Upper lobe of right lung (tissue), 1 donor: ENCODE data around the gene NRXN3. TPM values are rescaled to one million over a fixed set of nuclear protein-coding genes. Genes with fewer than 3 reads are reported as not detected.

Experiments
- ATAC-seq: fragments of 200-7000 bp; cut with Tn5 transposase; one replicate; pipeline ENCODE4 v1.9.1; 2020; ENCODE audit warnings: mild to moderate bottlenecking, moderate library complexity
- DNase-seq: peaks from one replicate; pipeline ENCODE4 v3.0.0-alpha.2; 2020
- H3K27ac ChIP-seq: fragments of 200-600 bp; one replicate; pipeline ENCODE4 v1.8.0; 2022
- H3K27me3 ChIP-seq: fragments of 200-600 bp; one replicate; pipeline ENCODE4 v1.8.0; 2022; ENCODE audit warnings: mild to moderate bottlenecking
- H3K36me3 ChIP-seq: fragments of 200-600 bp; one replicate; pipeline ENCODE4 v1.8.0; 2022
- H3K4me1 ChIP-seq: fragments of 200-600 bp; one replicate; pipeline ENCODE4 v1.8.0; 2022
- H3K4me3 ChIP-seq: fragments of 200-600 bp; one replicate; pipeline ENCODE4 v1.8.0; 2022; ENCODE audit warnings: mild to moderate bottlenecking
- H3K9me3 ChIP-seq: fragments of 200-600 bp; one replicate; pipeline ENCODE4 v1.8.0; 2022
- CTCF ChIP-seq: fragments of 200-600 bp; IDR thresholded peaks from one replicate; pipeline ENCODE4 v1.8.0; 2022; ENCODE audit warnings: antibody characterized with exemption
- intact Hi-C: fragments of 100-400 bp; cut with DNase I; formaldehyde crosslinking; loops from one replicate; pipeline ENCODE4 v1.11.0; 2022
- total RNA-seq: library from RNA; stranded (reverse); fragmentation: NEBNext Ultra II Directional; extraction: Animal tissue kit (Norgen Biotek cat#: 25700); gene quantifications from one replicate; pipeline ENCODE4 v1.2.1, GENCODE V29; 2021
- donor health status: DM: no; HTN: yes; CAD: no; lungs with severe emphysema.

Gene NRXN3
- total RNA-seq, 1 donor from 2014 or later = 10.0 TPM

- no peaks in the 10 kb centered on the region for H3K9me3 ChIP-seq
- intact Hi-C loops = no loop called here
- H3K4me3 ChIP-seq = no peak overlapping the region
- DNase-seq (no peak), ATAC-seq (no peak)
- no peaks in the 10 kb centered on the region for H3K27me3 ChIP-seq
- no peaks in the 10 kb centered on the region for H3K4me1 ChIP-seq
- no peak overlapping the region for H3K27ac ChIP-seq
- no peak for TF ChIP-seq CTCF
- no peaks in the 10 kb centered on the region for H3K36me3 ChIP-seq
Measured at GRCh38 chr14:79613625-79614024, 1443.5 kb downstream of the NRXN3 start.

- Histone ChIP-seq H3K36me3 (no peaks in the 10 kb centered on the region), H3K4me3 (no peak overlapping the region), H3K27ac (no peak overlapping the region), H3K4me1 (no peaks in the 10 kb centered on the region), H3K9me3 (no peaks in the 10 kb centered on the region), H3K27me3 (no peaks in the 10 kb centered on the region)
- ATAC-seq (no peak), DNase-seq (no peak)
- TF ChIP-seq CTCF = no peak
- intact Hi-C loops = no loop called here
Measured at GRCh38 chr14:79614448-79614847, 1444.3 kb downstream of the NRXN3 start.

GRCh38 chr14:79627058-79627457 is 1456.9 kb downstream of the NRXN3 start:
- no peak for TF ChIP-seq CTCF
- Histone ChIP-seq H3K9me3 (no peaks in the 10 kb centered on the region), H3K27me3 (no peaks in the 10 kb centered on the region), H3K4me3 (no peak overlapping the region), H3K4me1 (no peaks in the 10 kb centered on the region), H3K36me3 (no peaks in the 10 kb centered on the region), H3K27ac (no peak overlapping the region)
- no peak for DNase-seq
- intact Hi-C loops = no loop called here
- ATAC-seq = no peak

- no peak for TF ChIP-seq CTCF
- no peaks in the 10 kb centered on the region for H3K9me3 ChIP-seq
- H3K27ac ChIP-seq = no peak overlapping the region
- H3K4me1 ChIP-seq = no peaks in the 10 kb centered on the region
- intact Hi-C loops = no loop called here
- no peaks in the 10 kb centered on the region for H3K36me3 ChIP-seq
- DNase-seq (no peak), ATAC-seq (no peak)
- no peaks in the 10 kb centered on the region for H3K27me3 ChIP-seq
- no peak overlapping the region for H3K4me3 ChIP-seq
Measured at GRCh38 chr14:79629411-79630287, 1459.5 kb downstream of the NRXN3 start.

GRCh38 chr14:79630288-79630960 is 1460.3 kb downstream of the NRXN3 start:
- DNase-seq = no peak
- intact Hi-C loops = no loop called here
- no peaks in the 10 kb centered on the region for H3K9me3 ChIP-seq
- no peak for ATAC-seq
- no peaks in the 10 kb centered on the region for H3K4me1 ChIP-seq
- H3K4me3 ChIP-seq = no peak overlapping the region
- no peak overlapping the region for H3K27ac ChIP-seq
- no peaks in the 10 kb centered on the region for H3K36me3 ChIP-seq
- no peak for TF ChIP-seq CTCF
- H3K27me3 ChIP-seq = no peaks in the 10 kb centered on the region
